ENCODE results near the gene TEX30. TPM values are rescaled to one million over a fixed set of nuclear protein-coding genes. Genes with fewer than 3 reads are reported as not detected.

Gene TEX30
- total RNA-seq, 2 experiments from 2014 or later = 30.5 to 32.8 TPM

DNA sequence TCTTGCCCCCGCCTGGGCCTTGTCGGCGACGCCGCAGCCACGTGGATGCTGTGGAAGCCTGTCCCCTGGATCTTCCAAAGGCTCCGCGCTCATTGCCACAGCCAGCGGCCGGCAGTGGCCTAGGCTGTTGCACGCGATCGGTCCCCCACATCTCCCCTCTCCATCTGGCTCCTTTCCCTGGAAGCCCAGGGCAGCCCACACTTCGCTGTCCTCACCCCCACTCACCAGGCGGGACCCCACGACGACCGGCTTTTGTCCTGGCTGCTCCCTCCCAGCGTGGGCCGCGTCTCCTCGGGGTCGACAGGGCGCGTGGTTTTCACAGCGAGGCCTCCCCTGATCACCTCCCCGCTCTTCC, 605 bp upstream of the TEX30 start:
- DNase-seq (peak; percentile 3), ATAC-seq (no peak)
- Mint-ChIP-seq H3K4me1 (ENCODE audit: low read depth) (peaks cover 52% of the 10 kb centered on the region), H3K27me3 (no peaks in the 10 kb centered on the region), H3K9me3 (no peaks in the 10 kb centered on the region), H3K27ac (peak overlapping the region; percentile 95), H3K4me3 (peak overlapping the region; percentile 88), H3K36me3 (ENCODE audit: low read depth) (peaks cover 16% of the 10 kb centered on the region)
- ChIA-PET CTCF (interaction anchor here (1.0 to 2.1 kb wide), 6 partner anchors 20 to 182 kb away, joined by 3 to 11 read pairs (median 5); partner anchors contain the start of gene TPP2), POLR2A (interaction anchor here (0.8 to 4.8 kb wide), 14 partner anchors 9 to 182 kb away, joined by 3 to 23 read pairs (median 5); partner anchors contain the start of genes ERCC5 and TPP2)
- TF ChIP-seq, protein P1, sequence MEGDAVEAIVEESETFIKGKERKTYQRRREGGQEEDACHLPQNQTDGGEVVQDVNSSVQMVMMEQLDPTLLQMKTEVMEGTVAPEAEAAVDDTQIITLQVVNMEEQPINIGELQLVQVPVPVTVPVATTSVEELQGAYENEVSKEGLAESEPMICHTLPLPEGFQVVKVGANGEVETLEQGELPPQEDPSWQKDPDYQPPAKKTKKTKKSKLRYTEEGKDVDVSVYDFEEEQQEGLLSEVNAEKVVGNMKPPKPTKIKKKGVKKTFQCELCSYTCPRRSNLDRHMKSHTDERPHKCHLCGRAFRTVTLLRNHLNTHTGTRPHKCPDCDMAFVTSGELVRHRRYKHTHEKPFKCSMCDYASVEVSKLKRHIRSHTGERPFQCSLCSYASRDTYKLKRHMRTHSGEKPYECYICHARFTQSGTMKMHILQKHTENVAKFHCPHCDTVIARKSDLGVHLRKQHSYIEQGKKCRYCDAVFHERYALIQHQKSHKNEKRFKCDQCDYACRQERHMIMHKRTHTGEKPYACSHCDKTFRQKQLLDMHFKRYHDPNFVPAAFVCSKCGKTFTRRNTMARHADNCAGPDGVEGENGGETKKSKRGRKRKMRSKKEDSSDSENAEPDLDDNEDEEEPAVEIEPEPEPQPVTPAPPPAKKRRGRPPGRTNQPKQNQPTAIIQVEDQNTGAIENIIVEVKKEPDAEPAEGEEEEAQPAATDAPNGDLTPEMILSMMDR (IDR thresholded peaks at IDR 0.05) = no peak
- intact Hi-C loops (cut with micrococcal nuclease) = loop anchor here (5.0 to 10.0 kb wide), 3 partner anchors 73 to 379 kb away; partner anchors contain the start of genes ERCC5 and TPP2

DNA sequence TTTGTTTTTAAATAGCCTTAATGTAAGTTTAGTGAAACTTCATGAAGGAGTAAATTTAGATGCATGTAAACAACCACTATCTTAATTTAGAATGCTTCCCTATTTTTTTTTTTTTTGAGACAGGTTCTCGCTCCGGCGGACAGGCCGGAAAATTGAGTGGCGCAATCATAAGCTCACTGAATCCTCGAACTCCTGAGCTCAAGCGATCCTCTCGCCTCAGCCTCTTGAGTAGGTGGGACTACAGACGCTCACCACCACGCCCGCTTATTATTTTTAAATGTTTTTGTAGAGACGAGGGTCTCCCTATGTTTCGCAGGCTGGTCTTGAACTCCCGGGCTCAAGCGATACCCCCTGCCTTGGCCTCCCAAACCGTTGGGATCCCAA, 1.6 kb downstream of the TEX30 start:
- Mint-ChIP-seq H3K27me3 (no peaks in the 10 kb centered on the region), H3K36me3 (ENCODE audit: low read depth) (peaks cover 17% of the 10 kb centered on the region), H3K4me1 (ENCODE audit: low read depth) (peaks cover 42% of the 10 kb centered on the region), H3K4me3 (peak overlapping the region; percentile 88), H3K9me3 (no peaks in the 10 kb centered on the region), H3K27ac (no peak overlapping the region)
- CTCF ChIA-PET = interaction anchor here (0.6 kb wide), 1 partner anchor 77 kb away, joined by 3 read pairs; no protein-coding TSS in a partner anchor
- TF ChIP-seq, protein P1 (IDR thresholded peaks at IDR 0.05) = no peak
- ATAC-seq (no peak), DNase-seq (no peak)
- intact Hi-C loops (cut with micrococcal nuclease) = loop anchor here (5.0 to 10.0 kb wide), 3 partner anchors 75 to 377 kb away; partner anchors contain the start of genes ERCC5 and TPP2
- POLR2A ChIA-PET = interaction anchor here (4.8 kb wide), 1 partner anchor 74 kb away, joined by 23 read pairs; the partner anchor contains the start of gene ERCC5

DNA sequence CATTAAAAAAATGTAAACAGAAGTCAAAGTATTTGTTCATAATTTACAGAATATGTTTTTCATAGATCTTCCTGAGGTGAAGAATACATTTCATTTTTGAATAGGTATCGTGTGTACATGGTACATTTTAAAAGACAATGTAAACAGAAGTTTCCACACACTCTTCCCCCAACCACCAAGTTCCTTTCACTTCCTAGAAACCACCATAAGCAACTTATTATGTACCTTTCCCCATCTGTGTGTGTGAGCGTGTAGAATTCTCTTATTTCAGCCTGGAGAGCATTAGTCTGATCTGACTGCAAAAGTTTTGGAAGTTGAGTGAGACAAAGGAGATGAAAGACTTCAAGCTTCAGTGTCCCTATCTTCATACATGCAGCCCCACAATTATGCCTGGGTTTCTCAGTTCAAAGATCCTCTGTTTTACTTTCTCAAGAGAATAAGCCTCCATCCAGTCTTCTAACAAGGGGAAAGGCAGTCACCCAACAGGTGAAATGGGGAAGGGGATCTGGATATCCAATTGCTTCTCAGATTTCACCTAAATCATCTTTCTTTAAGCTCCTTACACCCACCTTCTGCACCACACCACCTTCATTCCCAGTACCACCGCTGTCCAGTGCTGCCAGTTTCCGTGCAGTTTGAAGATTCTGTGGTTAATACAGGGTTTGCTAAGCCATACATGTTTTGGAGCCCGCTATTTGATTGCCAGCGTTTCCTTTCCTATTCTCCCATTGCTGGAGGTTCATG, 2.1 kb downstream of the TEX30 start:
- ATAC-seq (no peak), DNase-seq (no peak)
- H3K9me3 Mint-ChIP-seq = no peaks in the 10 kb centered on the region
- H3K27me3 Mint-ChIP-seq = no peaks in the 10 kb centered on the region
- POLR2A ChIA-PET = interaction anchor here (4.8 kb wide), 1 partner anchor 74 kb away, joined by 23 read pairs; the partner anchor contains the start of gene ERCC5
- H3K4me1 Mint-ChIP-seq (ENCODE audit: low read depth) = peaks cover 42% of the 10 kb centered on the region
- TF ChIP-seq, protein P1 (IDR thresholded peaks at IDR 0.05) = no peak
- peak overlapping the region; percentile 88 for H3K4me3 Mint-ChIP-seq
- H3K36me3 Mint-ChIP-seq (ENCODE audit: low read depth) = peaks cover 22% of the 10 kb centered on the region
- CTCF ChIA-PET = interaction anchor here (0.6 kb wide), 1 partner anchor 179 kb away, joined by 4 read pairs; no protein-coding TSS in a partner anchor
- intact Hi-C loops (cut with micrococcal nuclease) = loop anchor here (5.0 to 10.0 kb wide), 3 partner anchors 76 to 377 kb away; partner anchors contain the start of genes ERCC5 and TPP2
- H3K27ac Mint-ChIP-seq = no peak overlapping the region

DNA sequence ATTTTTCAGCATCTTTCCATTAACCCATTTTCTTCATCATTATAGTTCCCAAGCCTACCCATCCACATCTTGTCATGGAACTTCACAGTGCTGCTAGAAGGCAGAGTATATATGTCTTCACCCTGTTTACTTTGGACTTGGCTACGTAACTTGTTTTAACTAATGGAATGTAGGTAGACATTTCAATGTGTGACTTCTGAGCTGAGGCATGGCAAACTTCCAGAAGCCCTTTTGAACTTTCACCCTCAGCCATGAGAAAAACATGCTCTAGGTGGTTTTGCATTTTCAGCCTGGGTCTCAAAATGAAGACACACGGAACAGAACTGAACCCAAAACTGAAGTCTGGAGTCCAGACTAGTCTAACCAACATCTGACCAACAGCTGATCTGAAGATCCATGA, 3.2 kb downstream of the TEX30 start:
- TF ChIP-seq, protein P1 (IDR thresholded peaks at IDR 0.05) = no peak
- DNase-seq (no peak), ATAC-seq (no peak)
- ChIA-PET POLR2A (no interaction called here), CTCF (interaction anchor here (0.6 to 1.3 kb wide), 2 partner anchors 30 to 178 kb away, joined by 4 to 5 read pairs; no protein-coding TSS in a partner anchor)
- Mint-ChIP-seq H3K36me3 (ENCODE audit: low read depth) (peaks cover 23% of the 10 kb centered on the region), H3K4me3 (no peak overlapping the region), H3K27ac (no peak overlapping the region), H3K27me3 (no peaks in the 10 kb centered on the region), H3K4me1 (ENCODE audit: low read depth) (peaks cover 42% of the 10 kb centered on the region), H3K9me3 (no peaks in the 10 kb centered on the region)
- intact Hi-C loops (cut with micrococcal nuclease) = loop anchor here (5.0 to 10.0 kb wide), 3 partner anchors 77 to 376 kb away; partner anchors contain the start of genes ERCC5 and TPP2
